K562 (cell line): ENCODE measurements around the gene RNU5D-1. TPM values are rescaled to one million over a fixed set of nuclear protein-coding genes. Genes with fewer than 3 reads are reported as not detected.
A peak's percentile ranks its signal among the peaks of the same experiment; 100 is the strongest.

Source experiments
- AFF1 ChIP-seq, 2 experiments: fragments of 450-650 bp; IDR thresholded peaks; 2 replicates each; pipeline ENCODE4 v1.6.1; 2018; ENCODE audit warnings: mild to moderate bottlenecking in 2 of 2, low read depth in 1 of 2; ENCODE audit not compliant: partially characterized antibody in 2 of 2
- ATF3 ChIP-seq, 2 experiments: fragments of 450-650 bp in 1 of 2; sonication (generic) in 1 of 2; formaldehyde crosslinking in 1 of 2; IDR thresholded peaks in 1 of 2; conservative IDR thresholded peaks in 1 of 2; 2 replicates each; pipeline versions ENCODE4 v1.6.1 to v1.8.1; 2016 to 2023; ENCODE audit warnings: mild to moderate bottlenecking in 2 of 2, moderate library complexity in 2 of 2, inconsistent platforms in 1 of 2, missing genetic modification reagents in 1 of 2
- BMI1 ChIP-seq: fragments of 150-350 bp; IDR thresholded peaks from 2 replicates; pipeline ENCODE4 v1.6.1; 2014; ENCODE audit warnings: low read length
- CREB1 ChIP-seq, 2 experiments: sonication (generic) in 1 of 2; formaldehyde crosslinking in 1 of 2; IDR thresholded peaks; 2 replicates each; pipeline versions ENCODE4 v1.6.1 to v1.8.0; 2012 to 2022; ENCODE audit warnings: inconsistent platforms in 1 of 2, mild to moderate bottlenecking in 1 of 2, missing genetic modification reagents in 1 of 2, moderate library complexity in 1 of 2
- E2F5 ChIP-seq: sonication (generic); formaldehyde crosslinking; IDR thresholded peaks from 2 replicates; pipeline ENCODE4 v1.8.0; 2022; ENCODE audit warnings: mild to moderate bottlenecking, missing genetic modification reagents
- FUS ChIP-seq: fragments of 200-400 bp; formaldehyde crosslinking; optimal IDR thresholded peaks from 2 replicates; pipeline ENCODE3; 2017; ENCODE audit warnings: low read depth, low read length
- HDGF ChIP-seq: fragments of 450-650 bp; IDR thresholded peaks from 2 replicates; pipeline ENCODE4 v1.6.1; 2016
- HIVEP1 ChIP-seq: fragments of 250-450 bp; sonication (Bioruptor Pico); IDR thresholded peaks from 2 replicates; pipeline ENCODE4 v1.4.0; 2020; ENCODE audit warnings: mild to moderate bottlenecking
- HSF4 ChIP-seq: fragments of 250-450 bp; sonication (Bioruptor Pico); IDR thresholded peaks from 2 replicates; pipeline ENCODE4 v2.1.2; 2022; ENCODE audit warnings: mild to moderate bottlenecking, moderate library complexity, borderline replicate concordance
- JUNB ChIP-seq: fragments of 450-650 bp; formaldehyde crosslinking; conservative IDR thresholded peaks from 2 replicates; pipeline ENCODE4 v1.4.0; 2020; ENCODE audit warnings: mild to moderate bottlenecking
- MTF1 ChIP-seq: fragments of 250-450 bp; sonication (Bioruptor Pico); IDR thresholded peaks from 2 replicates; pipeline ENCODE4 v1.9.0; 2021; ENCODE audit warnings: moderate library complexity, mild to moderate bottlenecking, inconsistent platforms, borderline replicate concordance
- MXD1 ChIP-seq: fragments of 250-450 bp; sonication (Bioruptor Pico); IDR thresholded peaks from 2 replicates; pipeline ENCODE4 v1.8.0; 2021; ENCODE audit warnings: borderline replicate concordance, mild to moderate bottlenecking, moderate library complexity; ENCODE audit not compliant: poor library complexity, severe bottlenecking
- NR2F6 ChIP-seq: fragments of 450-650 bp; formaldehyde crosslinking; IDR thresholded peaks from 2 replicates; pipeline ENCODE4 v1.4.0; 2020; ENCODE audit warnings: mild to moderate bottlenecking
- SP1 ChIP-seq: sonication (generic); formaldehyde crosslinking; IDR thresholded peaks from 2 replicates; pipeline ENCODE4 v1.8.1; 2022; ENCODE audit warnings: mild to moderate bottlenecking, missing genetic modification reagents
- SRF ChIP-seq, 2 experiments: fragments of 250-450, 450-650 bp in 1 of 2; sonication (Bioruptor Pico) in 1 of 2; sonication (generic) in 1 of 2; formaldehyde crosslinking; IDR thresholded peaks; 2 replicates each; pipeline versions ENCODE4 v1.5.0 to v1.5.1; 2020 to 2022; ENCODE audit warnings: mild to moderate bottlenecking in 1 of 2, missing genetic modification reagents in 1 of 2
- TCF15 ChIP-seq: fragments of 250-450 bp; sonication (Bioruptor Pico); IDR thresholded peaks from 2 replicates; pipeline ENCODE4 v1.8.0; 2022; ENCODE audit warnings: moderate library complexity, mild to moderate bottlenecking, inconsistent platforms
- U2AF1 ChIP-seq: fragments of 200-400 bp; formaldehyde crosslinking; optimal IDR thresholded peaks from 2 replicates; pipeline ENCODE3; 2017; ENCODE audit warnings: mild to moderate bottlenecking, low read depth, low read length, moderate library complexity
- ZC3H8 ChIP-seq: fragments of 450-650 bp; IDR thresholded peaks from 2 replicates; pipeline ENCODE4 v1.6.1; 2017
- ZFP1 ChIP-seq: fragments of 450-650 bp; formaldehyde crosslinking; IDR thresholded peaks from 2 replicates; pipeline ENCODE4 v1.4.0; 2020; ENCODE audit warnings: mild to moderate bottlenecking, mixed read lengths
- ZKSCAN3 ChIP-seq: fragments of 250-450 bp; sonication (Bioruptor Pico); IDR thresholded peaks from 2 replicates; pipeline ENCODE4 v1.4.0; 2020
- ZNF12 ChIP-seq: sonication (generic); formaldehyde crosslinking; IDR thresholded peaks from 2 replicates; pipeline ENCODE4 v1.4.0; 2020; ENCODE audit warnings: mild to moderate bottlenecking, missing genetic modification reagents
- polyA plus RNA-seq, 8 experiments: library from polyadenylated mRNA; depleted of rRNA in 4 of 8; stranded (reverse) in 5 of 8; unstranded in 3 of 8; fragments of >200 nt; fragmentation: Nextera tagmentation in 2 of 8; fragmentation: Illumina TruSeq in 1 of 8; extraction: Ambion mirVana in 2 of 8; extraction: Trizol in 1 of 8; gene quantifications; 2 replicates each; pipeline versions ENCODE4 v1.2.1 to v1.2.3, GENCODE V29; 2011 to 2014; ENCODE audit warnings: inconsistent platforms in 1 of 8, missing spikeins in 1 of 8
- total RNA-seq, 7 experiments: library from RNA; depleted of rRNA in 6 of 7; stranded (reverse); fragments of >200 nt in 6 of 7; fragmentation: Illumina TruSeq in 2 of 7; extraction: Trizol in 2 of 7; gene quantifications; 2 replicates each; pipeline versions ENCODE4 v1.2.1 to v1.2.3, GENCODE V29; 2011 to 2021; ENCODE audit warnings: low replicate concordance in 1 of 7

RNU5D-1 gene
- total and polyA plus RNA-seq, 9 of the 15 experiments (the other 6 are each of a cell fraction or from before 2014, with no cell fraction given): under 0.01 TPM; not detected in 8

- TF ChIP-seq HDGF: no peak
- peak; percentile 64; the same call in 1 of the 2 replicates for TF ChIP-seq ZNF12
- TF ChIP-seq JUNB (CRISPR knock-in tag): no peak
- no peak for TF ChIP-seq ZC3H8
- peak; percentile 52; the same call in 1 of the 2 replicates for TF ChIP-seq E2F5 (CRISPR knock-in tag)
- no peak for TF ChIP-seq NR2F6
- no peak for TF ChIP-seq ZKSCAN3 (CRISPR knock-in tag)
- TF ChIP-seq MXD1 (CRISPR knock-in tag): no peak
- no peak for TF ChIP-seq ATF3 (IDR thresholded peaks at IDR 0.05)
- no peak for TF ChIP-seq ATF3 (CRISPR knock-in tag; conservative IDR thresholded peaks at IDR 0.05)
- TF ChIP-seq HIVEP1 (CRISPR knock-in tag): no peak
- no peak for TF ChIP-seq AFF1 (IDR thresholded peaks at IDR 0.05; ENCODE audit: low read depth in 1 of 2, partially characterized antibody in 2 of 2)
- no peak for TF ChIP-seq FUS
- TF ChIP-seq SRF (CRISPR knock-in tag; IDR thresholded peaks at IDR 0.05): no peak
- no peak for TF ChIP-seq CREB1 (IDR thresholded peaks at IDR 0.05)
- TF ChIP-seq CREB1 (CRISPR knock-in tag; IDR thresholded peaks at IDR 0.05): no peak
- TF ChIP-seq BMI1: no peak
- no peak for TF ChIP-seq HSF4
- no peak for TF ChIP-seq SP1 (CRISPR knock-in tag)
- TF ChIP-seq ZFP1 (CRISPR knock-in tag): no peak
- TF ChIP-seq TCF15 (CRISPR knock-in tag): peak; percentile 43; the same call in 1 of the 2 replicates
- TF ChIP-seq MTF1: no peak
- no peak for TF ChIP-seq U2AF1
These were observed 45.2 kb upstream of the RNU5D-1 start (continued) for GRCh38 chr1:44775930-44776729.
